Measurements from ENCODE around the gene GPR37. TPM values are rescaled to one million over a fixed set of nuclear protein-coding genes. Genes with fewer than 3 reads are reported as not detected.

GPR37 gene
- total RNA-seq, 4 donors from 2014 or later, result 2.5 to 14.7 (median 11.2) TPM

DNA sequence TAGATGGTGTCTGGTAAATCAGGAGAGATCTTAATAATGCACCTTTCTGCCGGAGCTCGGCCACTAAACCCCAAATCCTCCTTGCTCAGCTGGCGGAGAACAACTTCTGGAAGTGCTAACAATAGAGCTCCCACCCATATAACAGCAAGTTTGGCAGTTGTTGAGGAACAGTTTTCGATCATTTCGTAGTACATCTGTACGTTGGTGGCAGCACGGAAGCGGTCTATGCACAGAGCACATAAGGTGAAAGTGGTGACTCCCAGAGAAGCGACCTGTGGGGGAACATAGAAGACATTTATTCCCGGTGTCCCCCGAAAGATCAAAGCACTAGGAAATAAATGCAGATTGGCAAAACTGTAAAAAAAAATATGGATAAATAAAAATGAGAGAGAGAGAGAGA lies 18.5 kb downstream of the GPR37 start:
- WGBS, 2 donors (ENCODE audit: low coverage in 1 of 2), result 93 to 100% methylated on average over 3 of the region's 11 CpGs
- H3K9me3 ChIP-seq, result no peaks in the 10 kb centered on the region
- TF ChIP-seq POLR2A (IDR thresholded peaks at IDR 0.05), result no peak
- TF ChIP-seq CTCF (IDR thresholded peaks at IDR 0.05), result no peak
- TF ChIP-seq EP300 (IDR thresholded peaks at IDR 0.05), result no peak
- no peak for TF ChIP-seq POLR2AphosphoS5 (IDR thresholded peaks at IDR 0.05)
- H3K4me3 ChIP-seq, result no peak overlapping the region
- H3K36me3 ChIP-seq, result no peaks in the 10 kb centered on the region
- ATAC-seq, result no peak
- peaks cover 0 to 8% (median 0%) of the 10 kb centered on the region in 3 donors for H3K4me1 ChIP-seq
- no peak overlapping the region for H3K27ac ChIP-seq
- no peaks in the 10 kb centered on the region for H3K27me3 ChIP-seq

DNA sequence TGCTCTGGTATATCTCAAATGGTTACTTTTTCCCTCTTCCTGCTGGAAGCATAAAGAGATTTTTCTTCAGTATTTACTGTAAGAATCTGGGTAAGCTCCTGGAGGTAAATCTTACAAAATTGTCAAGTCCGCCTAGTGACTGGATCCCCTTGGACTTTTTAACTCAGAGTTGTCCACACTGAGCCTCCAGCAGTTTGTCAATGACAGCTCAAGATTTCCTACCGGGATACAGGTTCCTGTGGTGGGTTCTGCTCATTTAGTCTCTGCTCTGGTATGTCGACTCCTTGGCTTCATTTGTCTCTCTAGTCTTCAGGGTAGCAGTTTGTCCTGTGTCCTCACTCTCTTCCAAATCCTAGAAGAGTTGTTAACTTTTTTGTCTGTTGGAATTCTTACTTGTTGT lies 27.0 kb downstream of the GPR37 start:
- Histone ChIP-seq H3K4me1 (no peaks in the 10 kb centered on the region), H3K4me3 (no peak overlapping the region), H3K27me3 (no peaks in the 10 kb centered on the region), H3K36me3 (no peaks in the 10 kb centered on the region), H3K9me3 (no peaks in the 10 kb centered on the region), H3K27ac (no peak overlapping the region)
- no peak for TF ChIP-seq EP300 (IDR thresholded peaks at IDR 0.05)
- TF ChIP-seq POLR2A (IDR thresholded peaks at IDR 0.05), result no peak
- TF ChIP-seq POLR2AphosphoS5 (IDR thresholded peaks at IDR 0.05), result no peak
- TF ChIP-seq CTCF (IDR thresholded peaks at IDR 0.05), result no peak
- 54 to 67% methylated on average over 3 of the region's 3 CpGs for WGBS, 2 donors (ENCODE audit: low coverage in 1 of 2)
- no peak for ATAC-seq

GRCh38 chr7:124737760-124738300 lies 27.8 kb downstream of the GPR37 start:
- Histone ChIP-seq H3K36me3 (no peaks in the 10 kb centered on the region), H3K27ac (no peak overlapping the region), H3K4me1 (no peaks in the 10 kb centered on the region), H3K9me3 (no peaks in the 10 kb centered on the region), H3K4me3 (no peak overlapping the region), H3K27me3 (no peaks in the 10 kb centered on the region)
- WGBS, 2 donors (ENCODE audit: low coverage in 1 of 2), result 55 to 83% methylated on average over 2 of the region's 2 CpGs
- TF ChIP-seq POLR2AphosphoS5 (IDR thresholded peaks at IDR 0.05), result no peak
- no peak for TF ChIP-seq CTCF (IDR thresholded peaks at IDR 0.05)
- no peak for TF ChIP-seq POLR2A (IDR thresholded peaks at IDR 0.05)
- TF ChIP-seq EP300 (IDR thresholded peaks at IDR 0.05), result no peak
- ATAC-seq, result no peak

- 0 to 8% methylated on average over 1 of the region's 1 CpG for WGBS, 2 donors (ENCODE audit: low coverage in 1 of 2)
- Histone ChIP-seq H3K36me3 (no peaks in the 10 kb centered on the region), H3K4me1 (no peaks in the 10 kb centered on the region), H3K27me3 (no peaks in the 10 kb centered on the region), H3K9me3 (no peaks in the 10 kb centered on the region), H3K27ac (no peak overlapping the region), H3K4me3 (no peak overlapping the region)
- TF ChIP-seq POLR2A (IDR thresholded peaks at IDR 0.05) (no peak), POLR2AphosphoS5 (IDR thresholded peaks at IDR 0.05) (no peak), EP300 (IDR thresholded peaks at IDR 0.05) (no peak), CTCF (IDR thresholded peaks at IDR 0.05) (no peak)
- ATAC-seq, result no peak
Observed at GRCh38 chr7:124728610-124729009, 37.0 kb downstream of the GPR37 start.

DNA sequence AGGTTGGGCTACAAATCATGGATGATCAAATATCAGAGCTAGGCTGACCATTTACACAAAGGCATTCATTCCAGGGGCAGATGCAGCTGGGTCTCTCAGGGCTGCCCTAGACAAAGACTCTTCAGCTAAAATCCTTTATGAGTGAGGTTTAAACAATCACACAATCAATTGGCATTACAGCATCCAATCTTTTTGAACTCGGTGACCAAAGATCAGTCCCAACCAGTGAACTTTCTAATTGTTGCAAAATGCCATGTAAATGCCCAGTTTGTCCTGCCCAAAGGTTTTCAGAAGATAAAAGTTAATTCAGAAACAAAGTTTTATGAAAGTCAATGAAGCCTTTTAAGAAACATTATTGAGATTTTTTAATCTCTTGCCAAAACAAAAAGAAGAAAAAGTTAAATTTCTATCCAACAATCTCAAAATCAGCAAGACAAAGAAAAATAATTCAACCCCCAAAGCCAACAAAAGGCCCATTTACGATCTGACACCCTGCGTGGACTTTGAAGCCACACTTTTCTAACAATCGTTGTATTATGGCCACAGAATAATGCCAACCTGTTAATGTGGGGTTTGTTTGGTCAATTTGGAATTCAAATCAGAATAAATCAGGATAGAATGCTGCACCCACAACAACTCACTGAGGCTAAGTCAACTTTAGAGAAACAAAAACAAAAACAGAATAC lies 40.9 kb downstream of the GPR37 start:
- TF ChIP-seq EP300 (IDR thresholded peaks at IDR 0.05) (no peak), POLR2AphosphoS5 (IDR thresholded peaks at IDR 0.05) (no peak), CTCF (IDR thresholded peaks at IDR 0.05) (no peak), POLR2A (IDR thresholded peaks at IDR 0.05) (no peak)

More for the DNA sequence above, 40.9 kb downstream of the GPR37 start:
- no peaks in the 10 kb centered on the region for H3K36me3 ChIP-seq
- no peaks in the 10 kb centered on the region for H3K27me3 ChIP-seq
- ATAC-seq, result no peak
- H3K27ac ChIP-seq, result no peak overlapping the region
- no peaks in the 10 kb centered on the region for H3K9me3 ChIP-seq
- no peak overlapping the region for H3K4me3 ChIP-seq
- 64 to 91% methylated on average over 4 of the region's 4 CpGs for WGBS, 2 donors (ENCODE audit: low coverage in 1 of 2)
- H3K4me1 ChIP-seq, result peaks cover 0 to 7% (median 0%) of the 10 kb centered on the region in 3 donors

All from gastroesophageal sphincter (tissue), 4 donors.